ENCODE data around the gene EFR3B. TPM values are rescaled to one million over a fixed set of nuclear protein-coding genes. Genes with fewer than 3 reads are reported as not detected.

EFR3B gene
- total RNA-seq, 4 donors from 2014 or later = 0.66 to 2.0 (median 1.0) TPM

DNA sequence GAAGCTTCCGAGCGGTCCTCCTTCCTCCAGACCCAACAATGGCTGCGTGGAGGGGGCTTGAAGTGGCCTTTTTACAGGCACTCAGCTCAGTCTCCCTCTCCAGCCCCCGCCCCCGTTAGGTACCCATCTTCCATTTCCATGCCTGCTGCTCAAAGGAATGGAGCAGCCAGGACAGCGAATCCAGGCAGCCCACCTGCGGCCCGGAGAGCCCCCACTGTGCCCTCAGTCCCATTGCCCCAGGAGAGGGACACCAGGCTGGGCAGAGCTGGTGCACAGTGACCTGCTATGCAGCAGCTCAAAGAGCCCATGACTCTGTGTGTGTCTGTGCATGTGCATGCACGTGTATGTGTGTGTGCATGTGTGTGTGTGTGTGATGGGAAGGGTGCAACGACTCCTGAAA lies 137.1 kb downstream of the EFR3B start:
- TF ChIP-seq, protein P1, sequence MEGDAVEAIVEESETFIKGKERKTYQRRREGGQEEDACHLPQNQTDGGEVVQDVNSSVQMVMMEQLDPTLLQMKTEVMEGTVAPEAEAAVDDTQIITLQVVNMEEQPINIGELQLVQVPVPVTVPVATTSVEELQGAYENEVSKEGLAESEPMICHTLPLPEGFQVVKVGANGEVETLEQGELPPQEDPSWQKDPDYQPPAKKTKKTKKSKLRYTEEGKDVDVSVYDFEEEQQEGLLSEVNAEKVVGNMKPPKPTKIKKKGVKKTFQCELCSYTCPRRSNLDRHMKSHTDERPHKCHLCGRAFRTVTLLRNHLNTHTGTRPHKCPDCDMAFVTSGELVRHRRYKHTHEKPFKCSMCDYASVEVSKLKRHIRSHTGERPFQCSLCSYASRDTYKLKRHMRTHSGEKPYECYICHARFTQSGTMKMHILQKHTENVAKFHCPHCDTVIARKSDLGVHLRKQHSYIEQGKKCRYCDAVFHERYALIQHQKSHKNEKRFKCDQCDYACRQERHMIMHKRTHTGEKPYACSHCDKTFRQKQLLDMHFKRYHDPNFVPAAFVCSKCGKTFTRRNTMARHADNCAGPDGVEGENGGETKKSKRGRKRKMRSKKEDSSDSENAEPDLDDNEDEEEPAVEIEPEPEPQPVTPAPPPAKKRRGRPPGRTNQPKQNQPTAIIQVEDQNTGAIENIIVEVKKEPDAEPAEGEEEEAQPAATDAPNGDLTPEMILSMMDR (IDR thresholded peaks at IDR 0.05; ENCODE audit: low read depth) = no peak

DNA sequence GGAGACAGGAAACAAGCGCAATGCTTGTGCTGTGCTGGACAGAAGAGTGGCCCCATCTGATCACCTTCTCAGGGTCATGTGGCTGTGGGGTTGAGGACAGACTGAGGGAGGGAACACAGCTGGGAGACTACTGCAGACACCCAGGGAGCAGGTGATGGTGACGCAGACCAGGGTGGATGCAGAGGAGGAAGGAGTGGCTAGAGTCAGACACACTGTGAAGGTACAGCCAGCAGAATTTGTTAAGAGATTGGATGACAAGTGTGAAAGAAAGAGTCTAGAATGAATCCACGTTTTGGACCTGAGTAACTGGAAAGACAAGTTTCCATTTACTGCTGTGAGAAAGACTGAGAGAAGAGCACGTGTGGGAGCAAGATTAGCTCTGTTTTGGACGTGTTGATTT lies 142.4 kb downstream of the EFR3B start:
- TF ChIP-seq, protein P1 (IDR thresholded peaks at IDR 0.05; ENCODE audit: low read depth) = no peak

DNA sequence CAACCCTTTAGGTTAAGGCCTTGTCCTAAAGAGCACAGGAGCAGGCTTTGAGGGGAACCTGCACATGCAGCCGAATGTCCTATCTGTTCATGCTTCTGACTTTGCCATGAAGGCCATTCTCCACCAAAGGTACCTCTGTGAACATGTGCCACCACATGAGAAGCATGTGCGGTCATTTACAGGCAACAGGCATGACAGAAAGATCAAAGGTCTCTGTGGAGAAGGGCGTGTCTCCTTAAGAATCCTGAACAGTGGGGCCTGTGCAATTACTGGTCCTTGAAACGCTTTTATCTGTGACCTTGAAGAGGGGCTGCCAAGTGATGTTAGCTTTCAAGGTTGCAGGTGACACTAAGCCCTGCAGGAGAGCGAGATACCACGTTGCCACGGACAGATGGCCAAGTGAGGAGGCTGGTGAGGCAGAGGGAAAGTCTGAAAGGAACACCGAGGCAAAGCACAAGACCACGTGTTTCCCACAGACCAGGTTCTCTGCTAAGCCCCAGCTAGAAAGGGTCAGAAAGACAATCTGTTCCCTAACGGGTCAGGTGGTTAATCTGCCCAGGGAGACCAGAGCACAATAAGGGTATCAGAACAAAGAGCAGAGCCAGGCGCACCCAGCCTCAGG lies 146.0 kb downstream of the EFR3B start:
- TF ChIP-seq, protein P1 (IDR thresholded peaks at IDR 0.05; ENCODE audit: low read depth) = no peak

DNA sequence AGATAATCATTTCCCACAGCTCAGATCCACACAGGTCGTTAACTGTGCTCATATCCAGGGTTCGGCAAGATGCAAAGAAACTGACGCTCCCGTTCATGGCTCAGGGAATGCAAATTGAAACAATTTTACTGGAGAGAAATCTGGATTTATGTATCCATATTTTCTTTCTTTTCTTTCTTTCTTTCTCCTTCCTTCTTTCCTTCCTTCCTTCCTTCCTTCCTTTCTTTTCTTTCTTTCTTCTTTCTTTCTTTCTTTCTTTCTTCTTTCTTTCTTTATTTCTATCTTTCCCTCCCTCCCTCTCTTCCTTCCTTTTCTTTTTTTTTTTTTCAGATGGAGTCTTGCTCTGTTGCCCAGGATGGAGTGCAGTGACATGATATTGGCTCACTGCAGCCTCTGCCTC lies 146.5 kb downstream of the EFR3B start:
- TF ChIP-seq, protein P1 (IDR thresholded peaks at IDR 0.05; ENCODE audit: low read depth) = no peak

DNA sequence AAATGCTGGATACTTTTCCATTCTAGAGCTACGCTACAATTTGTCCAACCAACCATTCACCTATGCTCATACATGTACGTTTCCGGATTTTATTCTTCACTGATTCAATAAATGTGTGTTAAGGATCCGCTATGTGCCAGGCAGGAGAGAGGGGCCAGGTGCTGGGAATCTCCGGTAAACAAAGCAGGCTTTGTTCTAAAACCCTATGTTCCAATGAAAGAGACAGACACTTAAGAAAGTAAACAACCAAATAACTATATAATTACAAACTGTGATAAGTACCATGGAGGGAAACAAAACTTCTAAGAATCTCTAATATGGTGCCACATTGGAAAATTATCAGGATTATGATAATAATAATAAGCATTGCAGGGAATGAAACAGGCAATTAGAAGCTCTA lies 148.7 kb downstream of the EFR3B start:
- TF ChIP-seq, protein P1 (IDR thresholded peaks at IDR 0.05; ENCODE audit: low read depth) = no peak

DNA sequence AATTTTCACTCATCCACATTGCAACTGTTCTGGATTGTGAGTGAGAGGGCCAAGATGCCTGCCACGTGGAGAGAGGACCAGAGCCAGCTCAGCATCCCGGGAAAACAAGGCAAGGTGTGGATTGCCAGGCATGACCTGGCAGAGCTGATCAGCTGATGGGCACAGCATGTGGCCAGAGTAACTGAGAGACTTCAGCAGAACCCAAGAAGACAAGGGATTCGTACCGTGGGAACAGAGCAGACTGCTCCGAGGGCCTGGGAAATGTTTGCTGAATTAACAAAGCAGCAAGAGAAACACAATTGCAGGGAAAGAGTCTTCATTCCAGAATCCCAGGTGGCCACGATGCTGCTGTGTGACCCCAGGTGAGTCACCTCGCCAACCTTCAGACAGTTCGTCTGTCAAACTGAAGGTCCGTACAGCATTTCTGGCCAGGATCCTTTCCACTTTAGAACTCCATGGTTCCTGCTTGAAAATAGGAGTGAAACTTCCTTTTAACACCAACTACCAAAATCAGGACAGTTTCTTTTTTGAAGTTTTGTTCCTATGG lies 152.8 kb downstream of the EFR3B start:
- TF ChIP-seq, protein P1 (IDR thresholded peaks at IDR 0.05; ENCODE audit: low read depth) = no peak

DNA sequence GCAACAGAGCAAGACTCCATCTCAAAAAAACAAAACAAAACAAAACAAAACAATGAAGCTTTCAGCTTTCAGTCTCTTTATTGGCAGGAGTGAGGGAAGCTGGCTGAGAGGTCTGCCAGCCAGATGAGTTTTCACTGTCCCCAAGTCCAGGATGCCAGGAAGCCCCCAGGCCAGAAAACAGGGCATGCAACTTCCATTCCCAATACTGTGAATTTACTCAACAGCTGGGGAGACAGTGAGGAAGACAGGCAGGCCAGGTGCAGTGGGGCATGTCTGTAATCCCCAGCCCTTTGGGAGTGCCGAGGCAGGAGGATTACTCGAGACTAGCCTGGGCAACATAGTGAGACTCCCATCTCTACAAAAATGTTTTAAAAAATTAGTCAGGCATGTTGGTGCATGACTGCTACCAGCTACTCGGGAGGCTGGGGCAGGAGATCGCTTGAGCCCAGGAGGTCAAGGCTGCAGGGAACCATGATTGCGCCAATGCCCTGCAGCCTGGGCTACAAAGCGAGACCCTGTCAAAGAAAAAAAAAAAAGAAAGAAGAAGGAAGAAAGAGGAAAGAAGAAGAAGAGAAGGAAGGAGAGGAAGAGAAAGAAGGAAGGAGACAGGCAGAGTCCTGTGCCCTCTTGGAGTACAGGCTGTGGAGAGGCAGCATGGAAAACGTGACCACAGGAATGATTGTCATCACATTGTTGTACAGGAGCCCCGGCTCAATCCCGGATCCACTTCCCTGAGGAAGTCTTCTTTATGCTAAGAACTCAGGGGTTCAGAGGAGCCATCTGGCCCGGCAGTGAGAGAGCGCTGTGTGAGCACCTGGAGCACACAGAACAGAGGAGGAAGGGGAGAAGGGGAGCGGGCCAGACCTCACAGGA lies 155.7 kb downstream of the EFR3B start:
- TF ChIP-seq, protein P1 (IDR thresholded peaks at IDR 0.05; ENCODE audit: low read depth) = no peak

Data from subcutaneous adipose tissue (tissue), 4 donors.